HL-60 (cell line): Measurements from ENCODE around the gene SHISA6.

Experiments used
- CTCF ChIP-seq: IDR thresholded peaks from one replicate; pipeline ENCODE4 v1.5.1; 2011; ENCODE audit warnings: low read length, control low read depth, inconsistent platforms; ENCODE audit not compliant: insufficient read depth
- GABPA ChIP-seq: IDR thresholded peaks from 2 replicates; pipeline ENCODE4 v1.6.1; 2012; ENCODE audit warnings: low read depth
- POLR2AphosphoS5 ChIP-seq: IDR thresholded peaks from 2 replicates; pipeline ENCODE4 v1.6.1; 2012; ENCODE audit warnings: low read depth
- REST ChIP-seq: IDR thresholded peaks from 2 replicates; pipeline ENCODE4 v1.6.1; 2012; ENCODE audit warnings: low read depth; ENCODE audit not compliant: insufficient replicate concordance

GRCh38 chr17:11493936-11494335 lies 252.9 kb downstream of the SHISA6 start:
- TF ChIP-seq CTCF (no peak), POLR2AphosphoS5 (no peak), REST (no peak), GABPA (no peak)
